Loucy (cell line): ENCODE data around the gene TNFRSF19.

Experiments
- EZH2phosphoT487 ChIP-seq: fragments of 200-600 bp; IDR thresholded peaks from 2 replicates; pipeline ENCODE4 v1.6.1; 2018; ENCODE audit warnings: antibody characterized with exemption, mild to moderate bottlenecking, moderate library complexity, borderline replicate concordance
- TF ChIP-seq, protein P1 (sequence below): fragments of 200-600 bp; sonication (generic); conservative IDR thresholded peaks from 2 replicates; pipeline ENCODE4 v1.5.1; 2014; ENCODE audit warnings: mild to moderate bottlenecking, antibody characterized with exemption, low read length

DNA sequence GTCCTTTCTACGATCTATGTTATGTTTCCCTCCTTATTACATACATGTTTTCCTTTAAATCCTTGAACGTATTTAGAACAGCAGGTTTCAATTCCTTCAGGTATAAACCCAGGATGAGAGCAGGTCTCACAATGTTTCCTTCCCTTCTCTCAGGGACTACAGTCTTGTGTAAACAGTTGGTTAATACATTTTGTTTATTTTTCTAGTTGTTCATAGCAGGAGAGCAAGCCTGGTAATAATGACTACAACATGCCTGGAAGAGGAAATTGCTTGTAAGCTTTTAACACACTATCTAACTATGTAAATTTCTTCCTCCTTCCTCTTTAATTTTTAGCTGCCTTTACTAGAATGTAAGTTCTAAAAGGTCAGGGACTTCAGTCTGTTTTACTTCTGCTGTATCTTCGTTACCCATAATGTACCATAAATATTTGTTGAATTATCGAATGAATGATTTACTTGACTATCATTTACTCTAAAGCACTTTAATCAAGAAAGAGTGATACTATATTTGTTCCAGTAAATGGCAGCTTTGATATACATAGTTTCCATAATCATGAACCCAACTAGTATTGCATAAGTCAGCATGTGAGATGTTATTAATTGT lies 28.9 kb upstream of the TNFRSF19 start:
- TF ChIP-seq, protein P1, sequence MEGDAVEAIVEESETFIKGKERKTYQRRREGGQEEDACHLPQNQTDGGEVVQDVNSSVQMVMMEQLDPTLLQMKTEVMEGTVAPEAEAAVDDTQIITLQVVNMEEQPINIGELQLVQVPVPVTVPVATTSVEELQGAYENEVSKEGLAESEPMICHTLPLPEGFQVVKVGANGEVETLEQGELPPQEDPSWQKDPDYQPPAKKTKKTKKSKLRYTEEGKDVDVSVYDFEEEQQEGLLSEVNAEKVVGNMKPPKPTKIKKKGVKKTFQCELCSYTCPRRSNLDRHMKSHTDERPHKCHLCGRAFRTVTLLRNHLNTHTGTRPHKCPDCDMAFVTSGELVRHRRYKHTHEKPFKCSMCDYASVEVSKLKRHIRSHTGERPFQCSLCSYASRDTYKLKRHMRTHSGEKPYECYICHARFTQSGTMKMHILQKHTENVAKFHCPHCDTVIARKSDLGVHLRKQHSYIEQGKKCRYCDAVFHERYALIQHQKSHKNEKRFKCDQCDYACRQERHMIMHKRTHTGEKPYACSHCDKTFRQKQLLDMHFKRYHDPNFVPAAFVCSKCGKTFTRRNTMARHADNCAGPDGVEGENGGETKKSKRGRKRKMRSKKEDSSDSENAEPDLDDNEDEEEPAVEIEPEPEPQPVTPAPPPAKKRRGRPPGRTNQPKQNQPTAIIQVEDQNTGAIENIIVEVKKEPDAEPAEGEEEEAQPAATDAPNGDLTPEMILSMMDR = no peak
- no peak for TF ChIP-seq EZH2phosphoT487
